AG09309 (cell line): ENCODE results near the gene VPS39.

Experiments
- DNase-seq: peaks from one replicate; pipeline ENCODE4 v3.0.0-alpha.2; 2010; ENCODE audit warnings: low read depth
- H3K4me3 ChIP-seq: 2 replicates; pipeline ENCODE4 v1.5.1; 2011; ENCODE audit warnings: mild to moderate bottlenecking, low read depth, low read length, moderate library complexity; ENCODE audit not compliant: control insufficient read depth
- CTCF ChIP-seq: IDR thresholded peaks from 2 replicates; pipeline ENCODE4 v1.5.1; 2011; ENCODE audit warnings: mild to moderate bottlenecking, low read depth, low read length, inconsistent platforms; ENCODE audit not compliant: insufficient read depth, control insufficient read depth; ENCODE audit errors: missing control alignments

The VPS39 gene

GRCh38 chr15:42175671-42176070 lies 32.4 kb downstream of the VPS39 start:
- no peak for DNase-seq
- H3K4me3 ChIP-seq, result no peak overlapping the region
- TF ChIP-seq CTCF, result no peak

- no peak for TF ChIP-seq CTCF
- no peak overlapping the region for H3K4me3 ChIP-seq
- no peak for DNase-seq
Observed at GRCh38 chr15:42172475-42172874, 35.6 kb downstream of the VPS39 start.

GRCh38 chr15:42171795-42172194 lies 36.3 kb downstream of the VPS39 start:
- DNase-seq, result no peak
- TF ChIP-seq CTCF, result no peak
- H3K4me3 ChIP-seq, result no peak overlapping the region

- no peak for DNase-seq
- no peak for TF ChIP-seq CTCF
- H3K4me3 ChIP-seq, result no peak overlapping the region
Observed at GRCh38 chr15:42171122-42171521, 37.0 kb downstream of the VPS39 start.

GRCh38 chr15:42166225-42166940 lies 41.7 kb downstream of the VPS39 start:
- no peak for TF ChIP-seq CTCF
- no peak overlapping the region for H3K4me3 ChIP-seq
- no peak for DNase-seq

- TF ChIP-seq CTCF, result no peak
- H3K4me3 ChIP-seq, result no peak overlapping the region
- peak; percentile 2 for DNase-seq
Observed at GRCh38 chr15:42165106-42165505, 43.0 kb downstream of the VPS39 start.
